Measurements from ENCODE around the gene TANK. TPM values are rescaled to one million over a fixed set of nuclear protein-coding genes. Genes with fewer than 3 reads are reported as not detected.
"Not testable (repeated sequence)": the region's sequence is repeated elsewhere in the genome, so short reads cannot be mapped to it uniquely, and the experiment has no call there.

The TANK gene
- total and polyA plus RNA-seq, 4 donors, result 36.9 to 76.3 (median 46.9) TPM

- H3K27me3 ChIP-seq (ENCODE audit: control insufficient read depth, insufficient read depth, low read length); H3K36me3 ChIP-seq (ENCODE audit: control insufficient read depth, insufficient read depth, low read length); DNase-seq (ENCODE audit: low read depth in 4 of 6, low spot score in 6 of 6); H3K4me3 ChIP-seq (ENCODE audit: low read depth, low read length); H3K4me1 ChIP-seq (ENCODE audit: control insufficient read depth, insufficient read depth, low read length); H3K9me3 ChIP-seq (ENCODE audit: control insufficient read depth, insufficient read depth, low read length); H3K27ac ChIP-seq (ENCODE audit: low read depth, low read length): not testable (repeated sequence)
- WGBS (ENCODE audit: insufficient coverage), result 94% methylated on average over 9 of the region's 11 CpGs
Observed at GRCh38 chr2:161281615-161282310, 121.5 kb downstream of the TANK start.

GRCh38 chr2:161282311-161282644 lies 122.0 kb downstream of the TANK start:
- not testable (repeated sequence) for H3K27ac ChIP-seq (ENCODE audit: low read depth, low read length); H3K4me1 ChIP-seq (ENCODE audit: control insufficient read depth, insufficient read depth, low read length); H3K9me3 ChIP-seq (ENCODE audit: control insufficient read depth, insufficient read depth, low read length); H3K27me3 ChIP-seq (ENCODE audit: control insufficient read depth, insufficient read depth, low read length); H3K4me3 ChIP-seq (ENCODE audit: low read depth, low read length); H3K36me3 ChIP-seq (ENCODE audit: control insufficient read depth, insufficient read depth, low read length); DNase-seq (ENCODE audit: low read depth in 4 of 6, low spot score in 6 of 6)
- WGBS (ENCODE audit: insufficient coverage), result 100% methylated on average over 9 of the region's 9 CpGs

DNA sequence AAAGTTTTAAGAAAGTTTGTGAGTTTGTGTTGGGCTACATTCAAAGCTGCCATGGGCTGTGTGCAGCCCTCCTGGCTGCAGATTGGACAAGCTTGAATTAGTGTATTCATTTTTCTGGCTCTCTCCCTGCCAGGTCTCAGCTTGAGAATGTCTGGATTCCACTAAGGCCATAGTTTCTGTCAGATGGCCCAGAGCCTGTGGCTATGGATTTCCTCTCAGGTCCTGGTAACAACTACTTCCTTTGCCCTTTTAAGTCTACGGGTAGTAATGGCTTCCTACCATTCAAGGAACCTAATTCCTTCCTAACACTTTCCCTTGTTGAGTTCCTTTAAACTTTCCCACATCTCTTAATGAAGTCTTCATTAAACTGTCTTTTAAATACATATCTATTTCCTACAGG lies 123.7 kb downstream of the TANK start:
- no peak overlapping the region for H3K27ac ChIP-seq (ENCODE audit: low read depth, low read length)
- no peaks in the 10 kb centered on the region for H3K27me3 ChIP-seq (ENCODE audit: control insufficient read depth, insufficient read depth, low read length)
- DNase-seq (ENCODE audit: low read depth in 4 of 6, low spot score in 6 of 6), result no peak
- H3K4me1 ChIP-seq (ENCODE audit: control insufficient read depth, insufficient read depth, low read length), result no peaks in the 10 kb centered on the region
- WGBS (ENCODE audit: insufficient coverage), result 71% methylated on average over 1 of the region's 1 CpG
- no peaks in the 10 kb centered on the region for H3K36me3 ChIP-seq (ENCODE audit: control insufficient read depth, insufficient read depth, low read length)
- no peak overlapping the region for H3K4me3 ChIP-seq (ENCODE audit: low read depth, low read length)
- H3K9me3 ChIP-seq (ENCODE audit: control insufficient read depth, insufficient read depth, low read length), result peaks cover 6% of the 10 kb centered on the region

Other genes with a start within 250 kb of the TANK start
- gene PSMD14, start 148.0 kb downstream of the TANK start, total RNA-seq, result 10 to 100 TPM; 59.3 to 67.8 TPM
- gene PSMD14, start 148.0 kb downstream of the TANK start, polyA plus RNA-seq (ENCODE audit: insufficient read length in 2 of 2), result 10 to 100 TPM; 54.2 to 63.6 TPM

Measured in spinal cord (tissue), 10 donors.